Spleen (tissue), 11 donors: ENCODE data around the gene PFKP. TPM values are rescaled to one million over a fixed set of nuclear protein-coding genes. Genes with fewer than 3 reads are reported as not detected.

Source experiments
- DNase-seq: peaks from one replicate; pipeline ENCODE4 v3.0.0-alpha.2; 2020
- H3K27ac ChIP-seq, 8 donors: fragments of 200-600 bp; sonication (generic) in 7 of 8; 1 replicate in 4 of 8; 2 replicates in 4 of 8; pipeline versions ENCODE4 v1.5.0 to v1.8.0; 2016 to 2021; ENCODE audit warnings: inconsistent platforms in 4 of 8, mild to moderate bottlenecking in 4 of 8, moderate library complexity in 1 of 8
- H3K27me3 ChIP-seq, 7 donors: fragments of 200-600 bp; sonication (generic) in 6 of 7; replicated peaks in 1 of 7; 1 replicate in 4 of 7; 2 replicates in 3 of 7; pipeline versions ENCODE4 v1.5.0 to v1.8.0; 2016 to 2021; ENCODE audit warnings: inconsistent platforms in 3 of 7, mild to moderate bottlenecking in 1 of 7
- H3K36me3 ChIP-seq, 6 donors: fragments of 200-600 bp; sonication (generic) in 5 of 6; 1 replicate in 4 of 6; 2 replicates in 2 of 6; pipeline versions ENCODE4 v1.5.0 to v1.8.0; 2016 to 2021; ENCODE audit warnings: inconsistent platforms in 2 of 6
- H3K4me1 ChIP-seq, 6 donors: fragments of 200-600 bp; sonication (generic) in 5 of 6; 1 replicate in 3 of 6; 2 replicates in 3 of 6; pipeline versions ENCODE4 v1.5.0 to v1.8.0; 2016 to 2021; ENCODE audit warnings: inconsistent platforms in 3 of 6
- H3K4me3 ChIP-seq, 8 donors: fragments of 200-600 bp; sonication (generic) in 7 of 8; 1 replicate in 4 of 8; 2 replicates in 4 of 8; pipeline versions ENCODE4 v1.5.0 to v1.8.0; 2016 to 2021; ENCODE audit warnings: inconsistent platforms in 4 of 8, mild to moderate bottlenecking in 4 of 8, moderate library complexity in 2 of 8
- H3K9me3 ChIP-seq, 8 donors: fragments of 200-600 bp; sonication (generic) in 7 of 8; 1 replicate in 4 of 8; 2 replicates in 4 of 8; pipeline versions ENCODE4 v1.5.0 to v1.8.0; 2016 to 2021; ENCODE audit warnings: inconsistent platforms in 4 of 8
- POLR2A ChIP-seq, 3 donors: fragments of 450-650 bp; IDR thresholded peaks; one replicate each; pipeline ENCODE4 v1.5.1; 2017; ENCODE audit warnings: antibody characterized with exemption in 3 of 3, mild to moderate bottlenecking in 1 of 3
- POLR2AphosphoS5 ChIP-seq, 3 donors: sonication (generic); formaldehyde crosslinking; IDR thresholded peaks; one replicate each; pipeline ENCODE4 v1.5.1; 2017; ENCODE audit warnings: antibody characterized with exemption in 3 of 3
- WGBS, 5 donors: extraction: QIAGEN DNeasy Blood & Tissue Kit in 3 of 5; methylation state at CpG; one replicate each; pipeline versions ENCODE4 v1.1.5 to v1.1.7; 2013 to 2018; 5-methylcytosine and 5-hydroxymethylcytosine counted together
- intact Hi-C: fragments of 100-400 bp; cut with DNase I; formaldehyde crosslinking; loops from one replicate; pipeline ENCODE4 v1.15.0; 2023; ENCODE audit warnings: low total_unique reads
- polyA plus RNA-seq, 3 donors: library from polyadenylated mRNA; stranded (reverse); fragments of 200-250 nt; gene quantifications; one replicate each; pipeline ENCODE4 v1.2.1, GENCODE V29; 2013
- total RNA-seq, 7 donors: library from RNA; depleted of rRNA in 3 of 7; stranded (reverse); fragments of >200 nt in 3 of 7; fragmentation: NEBNext Ultra II Directional in 4 of 7; extraction: Animal tissue kit (Norgen Biotek cat#: 25700) in 4 of 7; gene quantifications; one replicate each; pipeline versions ENCODE4 v1.1.0 to v1.2.1, GENCODE V29; 2016 to 2021
- TF ChIP-seq, protein P1 (sequence below), 11 experiments: fragments of 200-600 bp in 7 of 11; fragments of 450-650 bp in 4 of 11; sonication (generic) in 4 of 11; IDR thresholded peaks in 8 of 11; conservative IDR thresholded peaks in 3 of 11; 1 replicate in 7 of 11; 2 replicates in 4 of 11; pipeline versions ENCODE4 v1.4.0 to v1.8.0; 2016 to 2021; ENCODE audit warnings: antibody characterized with exemption in 11 of 11, inconsistent platforms in 4 of 11, mild to moderate bottlenecking in 1 of 11
- donor health status: healthy with polysubstance abuse.
- donor health status: DM: no; HTN: no; CAD: no; lungs with moderate emphysema.
- donor health status: DM: no; HTN: no; CAD: no.
- donor health status: Bipolar disorder and iron deficiency.
- donor health status: healthy.
- donor health status: DM: no; HTN: no; CAD: no.
- donor health status: DM: yes; HTN: yes; CAD: no.

The PFKP gene
- total and polyA plus RNA-seq, 10 donors = 19.0 to 60.9 (median 28.6) TPM

DNA sequence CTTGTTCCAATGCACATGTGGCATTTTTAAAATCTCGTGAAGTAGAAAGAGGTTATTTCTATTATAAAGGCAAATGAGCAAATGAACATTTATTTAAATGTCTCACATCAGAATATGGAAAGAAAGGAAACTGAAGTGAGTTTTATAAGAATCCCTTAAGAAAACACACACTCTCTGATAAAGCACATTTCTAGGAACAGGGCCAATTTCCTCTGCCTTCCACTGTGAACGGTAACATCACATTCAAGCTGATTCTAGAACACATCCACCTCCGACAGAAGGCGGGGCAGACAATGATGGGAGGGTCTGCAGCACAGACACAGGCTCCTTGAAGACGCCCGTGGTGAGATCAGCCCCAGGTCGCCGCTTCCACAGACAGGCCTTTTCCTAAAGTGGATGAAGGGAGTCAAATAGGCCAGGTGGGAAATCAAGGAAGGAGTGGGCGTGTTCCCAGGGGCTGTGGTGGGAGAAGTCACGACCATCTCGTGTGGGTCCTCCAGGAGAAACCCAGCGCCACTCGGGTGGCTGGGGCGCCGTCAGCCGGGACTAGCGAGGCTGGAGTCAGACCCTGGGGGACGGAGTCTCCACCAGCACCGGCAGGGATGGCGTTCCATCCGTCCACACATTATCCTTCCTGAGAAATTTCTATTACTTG lies 74.1 kb downstream of the PFKP start:
- H3K27me3 ChIP-seq = no peaks in the 10 kb centered on the region
- intact Hi-C loops = no loop called here
- no peak overlapping the region for H3K4me3 ChIP-seq
- H3K36me3 ChIP-seq = peaks cover 11 to 100% (median 100%) of the 10 kb centered on the region in 6 donors
- H3K9me3 ChIP-seq = no peaks in the 10 kb centered on the region
- H3K27ac ChIP-seq = no peak overlapping the region
- WGBS, 5 donors = 90 to 96% (median 94%) methylated on average over 21 of the region's 21 CpGs
- no peak for DNase-seq
- no peaks in the 10 kb centered on the region for H3K4me1 ChIP-seq
- peak in 1 of 3 donors; percentile 26 for TF ChIP-seq POLR2AphosphoS5 (IDR thresholded peaks at IDR 0.05)
- TF ChIP-seq, protein P1, sequence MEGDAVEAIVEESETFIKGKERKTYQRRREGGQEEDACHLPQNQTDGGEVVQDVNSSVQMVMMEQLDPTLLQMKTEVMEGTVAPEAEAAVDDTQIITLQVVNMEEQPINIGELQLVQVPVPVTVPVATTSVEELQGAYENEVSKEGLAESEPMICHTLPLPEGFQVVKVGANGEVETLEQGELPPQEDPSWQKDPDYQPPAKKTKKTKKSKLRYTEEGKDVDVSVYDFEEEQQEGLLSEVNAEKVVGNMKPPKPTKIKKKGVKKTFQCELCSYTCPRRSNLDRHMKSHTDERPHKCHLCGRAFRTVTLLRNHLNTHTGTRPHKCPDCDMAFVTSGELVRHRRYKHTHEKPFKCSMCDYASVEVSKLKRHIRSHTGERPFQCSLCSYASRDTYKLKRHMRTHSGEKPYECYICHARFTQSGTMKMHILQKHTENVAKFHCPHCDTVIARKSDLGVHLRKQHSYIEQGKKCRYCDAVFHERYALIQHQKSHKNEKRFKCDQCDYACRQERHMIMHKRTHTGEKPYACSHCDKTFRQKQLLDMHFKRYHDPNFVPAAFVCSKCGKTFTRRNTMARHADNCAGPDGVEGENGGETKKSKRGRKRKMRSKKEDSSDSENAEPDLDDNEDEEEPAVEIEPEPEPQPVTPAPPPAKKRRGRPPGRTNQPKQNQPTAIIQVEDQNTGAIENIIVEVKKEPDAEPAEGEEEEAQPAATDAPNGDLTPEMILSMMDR (IDR thresholded peaks at IDR 0.05 in 8 of 11, conservative IDR thresholded peaks at IDR 0.05 in 3 of 11) = no peak

DNA sequence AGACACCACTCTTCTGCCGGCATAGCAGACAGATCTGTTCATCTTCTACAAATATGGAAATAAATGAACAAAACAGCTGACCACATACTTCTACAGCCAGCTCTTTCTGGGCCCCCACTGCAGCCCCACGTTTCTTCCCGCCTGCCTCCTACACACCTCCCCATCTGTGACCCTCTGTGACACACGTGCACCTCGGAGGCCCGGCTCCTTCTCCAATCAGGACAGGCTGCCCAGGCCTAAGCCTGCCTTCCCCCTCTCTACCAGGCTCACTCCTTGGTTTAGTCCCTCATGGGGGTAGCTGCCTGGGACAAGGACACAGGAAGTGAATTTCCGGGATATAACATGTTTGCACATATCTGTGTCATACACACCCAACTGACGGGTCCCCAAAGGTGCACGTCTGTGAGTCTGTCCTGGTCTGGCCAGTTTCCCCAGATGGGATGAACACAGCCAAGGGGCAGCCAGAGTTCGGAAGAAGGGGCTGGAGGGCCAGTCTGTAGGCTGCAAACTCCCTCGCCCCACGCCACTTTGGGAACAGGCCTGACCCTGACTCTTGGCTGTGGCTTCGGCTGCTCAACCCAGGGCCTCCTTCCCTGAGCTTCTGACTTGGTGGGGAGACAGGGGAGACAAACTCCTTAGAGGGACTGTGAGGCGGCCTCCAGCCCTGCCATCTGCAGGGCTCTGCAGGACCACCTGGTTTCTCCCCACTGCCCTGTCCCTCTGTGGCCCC lies 75.0 kb downstream of the PFKP start:
- 76 to 86% (median 84%) methylated on average over 13 to 14 of the region's 14 CpGs for WGBS, 5 donors
- Histone ChIP-seq H3K9me3 (no peaks in the 10 kb centered on the region), H3K36me3 (peaks cover 11 to 100% (median 100%) of the 10 kb centered on the region in 6 donors), H3K27ac (no peak overlapping the region), H3K27me3 (no peaks in the 10 kb centered on the region), H3K4me1 (no peaks in the 10 kb centered on the region), H3K4me3 (no peak overlapping the region)
- no peak for DNase-seq
- peak in 1 of 3 donors; percentile 6 for TF ChIP-seq POLR2AphosphoS5 (IDR thresholded peaks at IDR 0.05)
- TF ChIP-seq, protein P1 (IDR thresholded peaks at IDR 0.05 in 8 of 11, conservative IDR thresholded peaks at IDR 0.05 in 3 of 11) = no peak
- intact Hi-C loops = no loop called here

DNA sequence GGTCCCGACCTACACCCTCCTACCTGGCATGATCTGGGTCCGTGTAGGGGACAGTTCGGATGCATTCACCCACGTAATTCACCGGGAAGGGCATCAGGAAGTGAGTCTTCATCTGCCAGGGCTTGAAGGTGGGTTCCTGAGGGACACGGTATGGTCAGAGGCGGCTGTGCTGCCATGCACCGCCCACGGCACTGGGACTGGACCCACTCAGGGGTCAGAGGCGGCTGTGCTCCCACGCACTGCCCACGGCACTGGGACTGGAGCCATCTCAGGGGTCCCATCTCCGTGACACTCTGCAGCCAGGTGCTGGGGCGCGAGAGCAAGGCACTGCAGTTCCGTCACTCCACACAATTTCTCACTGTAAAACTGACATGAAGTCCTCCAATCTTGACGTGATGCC lies 76.0 kb downstream of the PFKP start:
- Histone ChIP-seq H3K27me3 (no peaks in the 10 kb centered on the region), H3K36me3 (peaks cover 7 to 100% (median 100%) of the 10 kb centered on the region in 6 donors), H3K27ac (no peak overlapping the region), H3K4me1 (no peaks in the 10 kb centered on the region), H3K9me3 (no peaks in the 10 kb centered on the region), H3K4me3 (no peak overlapping the region)
- DNase-seq = no peak
- intact Hi-C loops = no loop called here
- peak in 1 of 3 donors; percentile 33 for TF ChIP-seq POLR2AphosphoS5 (IDR thresholded peaks at IDR 0.05)
- TF ChIP-seq, protein P1 (IDR thresholded peaks at IDR 0.05 in 8 of 11, conservative IDR thresholded peaks at IDR 0.05 in 3 of 11) = no peak
- WGBS, 5 donors = 93 to 96% (median 95%) methylated on average over 15 to 17 of the region's 17 CpGs

DNA sequence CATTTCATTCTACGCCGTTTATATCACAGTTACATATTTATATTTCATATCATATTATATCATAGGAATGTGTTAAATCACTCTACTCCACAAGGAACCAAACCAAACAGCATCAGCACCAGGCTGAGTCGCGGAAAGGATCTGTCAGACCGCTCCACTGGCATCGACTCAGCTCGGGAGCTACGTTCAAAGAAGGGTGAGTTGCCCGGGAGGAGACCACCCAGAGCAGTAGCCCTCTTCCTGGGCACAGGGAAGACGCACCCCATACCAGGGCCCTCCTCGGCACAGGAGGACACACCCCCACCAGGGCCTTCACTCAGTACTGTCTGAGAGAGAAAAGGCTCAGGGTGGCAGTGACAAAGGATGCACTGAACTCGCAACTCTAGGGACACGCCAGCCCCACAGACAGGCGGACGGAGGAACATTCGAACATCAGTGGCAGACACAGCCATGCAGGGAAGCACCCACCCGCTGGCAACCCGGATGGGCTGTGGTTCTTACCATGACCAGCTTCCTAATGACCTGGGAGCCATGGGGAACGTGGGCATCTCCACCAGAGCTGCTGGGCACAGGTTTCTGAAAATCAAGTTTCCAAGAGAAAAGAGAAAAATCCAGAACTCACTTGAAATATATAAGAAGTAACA lies 76.6 kb downstream of the PFKP start:
- no peak for DNase-seq
- H3K36me3 ChIP-seq = peaks cover 7 to 100% (median 100%) of the 10 kb centered on the region in 6 donors
- no peaks in the 10 kb centered on the region for H3K9me3 ChIP-seq
- TF ChIP-seq POLR2A (IDR thresholded peaks at IDR 0.05) (no peak), POLR2AphosphoS5 (IDR thresholded peaks at IDR 0.05) (no peak)
- TF ChIP-seq, protein P1 (IDR thresholded peaks at IDR 0.05 in 8 of 11, conservative IDR thresholded peaks at IDR 0.05 in 3 of 11) = no peak
- intact Hi-C loops = no loop called here
- H3K4me3 ChIP-seq = no peak overlapping the region
- WGBS, 5 donors = 94 to 97% (median 97%) methylated on average over 19 of the region's 19 CpGs
- no peaks in the 10 kb centered on the region for H3K4me1 ChIP-seq
- no peak overlapping the region for H3K27ac ChIP-seq
- no peaks in the 10 kb centered on the region for H3K27me3 ChIP-seq
